HG03066 (cell line): ENCODE data around the gene TXNL1.
"Not testable (repeated sequence)": the region's sequence is repeated elsewhere in the genome, so short reads cannot be mapped to it uniquely, and the experiment has no call there.

Source experiments
- ATAC-seq: cut with Tn5 transposase; IDR thresholded peaks from one replicate; pipeline ENCODE4 v1.9.1; 2021; ENCODE audit warnings: low read depth; ENCODE audit not compliant: unreplicated experiment

Gene TXNL1

DNA sequence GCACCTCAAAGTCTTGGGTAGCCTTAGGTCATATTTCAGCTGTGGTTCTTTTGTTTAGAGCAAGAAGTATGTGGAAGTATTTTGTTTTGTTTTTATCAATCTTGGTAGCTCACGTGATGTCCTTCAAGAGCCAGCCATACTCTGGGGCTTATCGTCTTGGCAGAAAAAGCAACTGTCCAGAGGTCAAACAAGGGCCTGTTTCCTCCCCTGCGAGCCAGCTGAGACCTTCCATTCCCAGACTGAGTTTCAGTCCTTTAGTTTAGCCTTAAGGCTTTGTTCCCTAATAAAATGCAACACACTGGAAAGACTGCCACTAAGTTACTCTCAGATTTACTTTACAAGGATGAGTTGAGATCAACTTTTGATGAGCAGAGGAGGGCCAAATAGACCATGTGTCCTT lies 63.5 kb downstream of the TXNL1 start:
- no peak for ATAC-seq

DNA sequence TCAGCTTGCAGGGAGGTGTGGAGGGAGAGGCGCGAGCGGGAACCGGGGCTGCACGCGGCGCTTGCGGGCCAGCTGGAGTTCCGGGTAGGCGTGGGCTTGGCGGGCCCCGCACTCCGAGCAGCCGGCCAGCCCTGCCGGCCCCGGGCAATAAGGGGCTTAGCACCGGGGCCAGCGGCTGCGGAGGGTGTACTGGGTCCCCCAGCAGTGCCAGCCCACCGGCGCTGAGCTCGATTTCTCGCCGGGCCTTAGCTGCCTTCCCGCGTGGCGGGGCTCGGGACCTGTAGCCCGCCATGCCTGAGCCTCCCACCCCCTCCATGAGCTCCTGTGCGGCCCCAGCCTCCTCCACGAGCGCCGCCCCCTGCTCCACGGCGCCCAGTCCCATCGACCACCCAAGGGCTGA lies 66.1 kb downstream of the TXNL1 start:
- not testable (repeated sequence) for ATAC-seq

DNA sequence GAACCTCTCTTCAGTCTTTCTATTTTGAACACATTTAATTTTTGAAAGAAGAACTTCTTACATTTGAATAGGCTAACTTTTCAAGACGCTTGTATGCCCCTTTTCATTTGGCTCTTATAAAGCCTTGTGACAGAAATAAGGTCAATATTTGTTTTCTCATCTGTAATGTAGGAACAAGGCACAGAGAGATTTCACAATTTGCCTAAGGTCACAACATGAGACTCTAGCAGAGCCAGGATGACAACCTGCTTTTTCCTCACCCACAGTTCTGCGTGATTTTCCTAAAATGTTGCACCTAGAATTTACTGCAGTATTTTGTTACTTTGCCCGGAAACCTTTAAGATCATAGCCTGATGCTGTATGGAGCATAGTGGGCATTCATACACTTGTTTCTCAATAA lies 67.4 kb downstream of the TXNL1 start:
- no peak for ATAC-seq

GRCh38 chr18:56569416-56569815 lies 69.0 kb downstream of the TXNL1 start:
- ATAC-seq = no peak

- ATAC-seq = no peak
Measured at GRCh38 chr18:56568986-56569385, 69.4 kb downstream of the TXNL1 start.

GRCh38 chr18:56565551-56566345 lies 72.6 kb downstream of the TXNL1 start:
- ATAC-seq = no peak

DNA sequence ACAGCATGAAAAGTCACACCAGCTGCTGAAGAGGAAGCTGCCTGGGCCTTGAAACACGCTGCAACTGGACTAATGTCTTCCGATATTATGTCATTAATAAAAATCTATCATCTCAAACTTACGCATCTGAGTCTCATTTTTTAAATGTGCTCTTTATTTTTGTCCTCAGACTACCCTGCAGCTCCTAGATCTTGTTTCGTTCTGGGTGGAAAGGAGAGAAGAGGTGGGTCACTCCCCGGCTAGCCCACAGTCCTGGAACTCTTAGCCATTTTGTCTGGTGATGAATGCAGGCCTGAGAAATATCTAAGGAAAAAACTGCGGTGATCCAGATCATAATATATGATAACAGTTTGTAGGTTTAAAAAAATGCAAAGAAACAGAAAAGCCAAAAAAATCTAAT lies 73.3 kb downstream of the TXNL1 start:
- ATAC-seq = no peak

DNA sequence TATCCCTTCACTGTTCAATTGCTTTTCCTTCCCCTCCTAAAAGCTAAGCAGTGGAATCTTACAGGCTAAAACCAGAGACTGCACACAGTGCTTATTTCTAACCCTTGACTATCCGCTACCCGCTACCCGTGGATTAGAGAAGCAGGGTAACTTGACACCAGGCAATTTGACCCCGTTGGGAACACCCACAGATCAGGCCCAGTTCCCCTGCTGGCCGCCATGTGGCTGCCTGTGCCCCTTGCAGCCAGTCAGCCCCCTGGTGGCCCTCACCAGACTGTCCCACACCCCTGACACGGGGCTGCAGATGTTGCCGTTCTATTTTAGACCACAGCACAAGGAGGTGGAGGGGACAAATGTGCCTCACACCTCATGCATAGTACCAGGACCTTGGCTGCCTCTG lies 74.8 kb downstream of the TXNL1 start:
- ATAC-seq = no peak

GRCh38 chr18:56562479-56562878 lies 75.9 kb downstream of the TXNL1 start:
- ATAC-seq = no peak

GRCh38 chr18:56560992-56561391 lies 77.4 kb downstream of the TXNL1 start:
- ATAC-seq = no peak

DNA sequence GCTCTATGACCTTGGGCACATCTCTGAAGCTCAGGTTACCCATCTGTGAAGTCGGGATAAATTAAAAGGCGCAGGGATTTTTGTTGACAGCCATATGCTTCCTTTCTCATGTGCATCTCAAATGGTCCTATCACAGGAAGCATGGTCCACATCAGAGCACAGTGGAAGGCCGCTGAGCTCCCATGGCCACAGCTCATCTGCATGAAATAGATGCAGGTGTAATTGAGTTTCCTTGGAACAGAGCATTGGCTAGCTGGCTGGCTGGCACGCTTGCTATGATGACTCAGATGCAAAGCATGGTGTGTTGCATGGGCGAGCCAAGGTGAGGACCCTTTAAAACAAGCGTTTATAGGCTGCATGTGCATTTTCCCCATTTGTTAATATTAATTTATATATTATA lies 79.3 kb downstream of the TXNL1 start:
- ATAC-seq = no peak

DNA sequence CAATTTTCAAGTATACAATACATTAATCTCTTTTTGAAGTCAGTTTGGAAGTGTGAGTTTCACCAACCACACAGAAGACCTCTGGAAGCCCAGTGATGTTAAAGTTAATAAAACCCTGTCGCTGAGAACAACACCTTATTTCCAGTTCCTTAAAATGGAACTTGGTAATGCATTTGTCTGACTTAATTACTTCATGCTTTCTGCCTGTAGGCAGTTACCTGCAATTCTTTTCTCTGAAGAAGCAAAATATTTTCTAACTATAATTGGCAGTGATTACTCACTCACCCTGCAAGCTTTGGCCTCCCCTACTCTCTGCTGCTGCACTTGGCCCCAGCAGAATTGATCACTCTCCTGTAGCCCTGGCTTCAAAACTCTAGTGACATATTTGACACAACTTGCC lies 81.5 kb downstream of the TXNL1 start:
- no peak for ATAC-seq

- ATAC-seq = no peak
Measured at GRCh38 chr18:56550121-56550520, 88.3 kb downstream of the TXNL1 start.
